Measurements from ENCODE around the gene PUS7.
"Not testable (repeated sequence)": the region's sequence is repeated elsewhere in the genome, so short reads cannot be mapped to it uniquely, and the experiment has no call there.

PUS7 gene

DNA sequence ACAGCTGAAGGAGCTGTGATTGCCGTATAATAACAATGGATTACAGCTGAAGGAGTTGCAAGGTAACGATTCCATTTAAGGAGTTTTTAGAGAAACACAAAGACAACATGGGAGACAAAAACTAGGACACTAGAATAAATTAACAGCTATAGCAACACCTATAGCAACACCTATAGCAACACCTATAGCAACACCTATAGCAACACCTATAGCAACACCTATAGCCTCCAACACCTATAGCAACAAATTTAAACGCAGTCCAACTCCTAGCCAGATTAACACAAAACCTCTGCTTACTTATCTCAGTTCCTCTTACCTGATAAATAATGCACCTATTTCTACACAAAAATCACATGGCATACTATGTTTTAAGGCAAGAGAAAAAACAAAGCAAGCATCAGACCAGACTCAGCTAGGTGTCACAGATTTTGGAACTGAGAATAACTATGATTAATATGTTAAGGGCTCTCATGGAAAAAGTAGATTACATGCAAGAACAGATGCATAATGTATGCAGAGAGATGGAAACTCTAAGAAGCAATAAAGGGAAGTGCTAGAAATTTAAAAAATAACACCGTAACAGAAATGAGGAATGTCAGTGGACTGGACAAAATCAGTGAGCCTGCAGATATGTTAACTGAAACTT lies 77.6 kb downstream of the PUS7 start:
- no peak overlapping the region for H2AFZ ChIP-seq (ENCODE audit: low read depth, low read length, severe bottlenecking)

DNA sequence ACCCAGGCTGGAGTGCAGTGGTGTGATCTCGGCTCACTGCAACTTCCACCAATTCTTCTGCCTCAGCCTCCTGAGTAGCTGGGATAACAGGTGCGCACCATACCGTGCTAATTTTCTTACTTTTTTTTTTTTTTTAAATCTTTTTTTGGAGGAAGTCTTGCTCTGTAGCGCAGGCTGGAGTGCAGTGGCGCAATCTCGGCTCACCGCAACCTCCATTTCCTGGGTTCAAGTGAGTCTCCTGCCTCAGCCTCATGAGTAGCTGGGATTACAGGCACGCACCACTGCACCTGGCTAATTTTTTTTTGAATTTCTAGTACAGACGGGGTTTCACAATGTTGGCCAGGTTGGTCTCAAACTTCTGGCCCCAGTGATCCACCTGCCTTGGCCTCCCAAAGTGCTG lies 79.9 kb downstream of the PUS7 start:
- not testable (repeated sequence) for H4K20me1 ChIP-seq (ENCODE audit: low read depth, low read length); H3K27ac ChIP-seq (ENCODE audit: low read depth, low read length); H3K79me2 ChIP-seq (ENCODE audit: insufficient read depth, low read length); H3K4me3 ChIP-seq (ENCODE audit: insufficient read depth, low read length, poor library complexity, severe bottlenecking); H3K9me3 ChIP-seq (ENCODE audit: insufficient read depth, low read length); H3K27me3 ChIP-seq (ENCODE audit: low read length); H3K4me2 ChIP-seq (ENCODE audit: low read depth, low read length, poor library complexity, severe bottlenecking); H3F3A ChIP-seq (ENCODE audit: insufficient read depth); H2AFZ ChIP-seq (ENCODE audit: low read depth, low read length, severe bottlenecking); H3K9me2 ChIP-seq (replicated peaks; ENCODE audit: insufficient read depth, low read length); H3K9ac ChIP-seq (ENCODE audit: low read length); H3K36me3 ChIP-seq (ENCODE audit: low read length)

More for the DNA sequence above, 77.6 kb downstream of the PUS7 start:
- Histone ChIP-seq H3K4me3 (ENCODE audit: insufficient read depth, low read length, poor library complexity, severe bottlenecking) (no peak overlapping the region), H3K9me3 (ENCODE audit: insufficient read depth, low read length) (no peaks in the 10 kb centered on the region), H3K36me3 (ENCODE audit: low read length) (no peaks in the 10 kb centered on the region), H3K9ac (ENCODE audit: low read length) (no peak overlapping the region), H3K4me2 (ENCODE audit: low read depth, low read length, poor library complexity, severe bottlenecking) (no peak overlapping the region), H3K27ac (ENCODE audit: low read depth, low read length) (no peak overlapping the region), H3K79me2 (ENCODE audit: insufficient read depth, low read length) (no peaks in the 10 kb centered on the region), H3F3A (ENCODE audit: insufficient read depth) (no peaks in the 10 kb centered on the region), H4K20me1 (ENCODE audit: low read depth, low read length) (no peaks in the 10 kb centered on the region), H3K27me3 (ENCODE audit: low read length) (no peaks in the 10 kb centered on the region), H3K9me2 (replicated peaks; ENCODE audit: insufficient read depth, low read length) (no peaks in the 10 kb centered on the region)
- TF ChIP-seq, protein P1, sequence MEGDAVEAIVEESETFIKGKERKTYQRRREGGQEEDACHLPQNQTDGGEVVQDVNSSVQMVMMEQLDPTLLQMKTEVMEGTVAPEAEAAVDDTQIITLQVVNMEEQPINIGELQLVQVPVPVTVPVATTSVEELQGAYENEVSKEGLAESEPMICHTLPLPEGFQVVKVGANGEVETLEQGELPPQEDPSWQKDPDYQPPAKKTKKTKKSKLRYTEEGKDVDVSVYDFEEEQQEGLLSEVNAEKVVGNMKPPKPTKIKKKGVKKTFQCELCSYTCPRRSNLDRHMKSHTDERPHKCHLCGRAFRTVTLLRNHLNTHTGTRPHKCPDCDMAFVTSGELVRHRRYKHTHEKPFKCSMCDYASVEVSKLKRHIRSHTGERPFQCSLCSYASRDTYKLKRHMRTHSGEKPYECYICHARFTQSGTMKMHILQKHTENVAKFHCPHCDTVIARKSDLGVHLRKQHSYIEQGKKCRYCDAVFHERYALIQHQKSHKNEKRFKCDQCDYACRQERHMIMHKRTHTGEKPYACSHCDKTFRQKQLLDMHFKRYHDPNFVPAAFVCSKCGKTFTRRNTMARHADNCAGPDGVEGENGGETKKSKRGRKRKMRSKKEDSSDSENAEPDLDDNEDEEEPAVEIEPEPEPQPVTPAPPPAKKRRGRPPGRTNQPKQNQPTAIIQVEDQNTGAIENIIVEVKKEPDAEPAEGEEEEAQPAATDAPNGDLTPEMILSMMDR (IDR thresholded peaks at IDR 0.05; ENCODE audit: insufficient read depth, low read length, poor library complexity, severe bottlenecking) = no peak
- TF ChIP-seq EZH2phosphoT487 (conservative IDR thresholded peaks at IDR 0.05; ENCODE audit: low read length) = no peak

DNA sequence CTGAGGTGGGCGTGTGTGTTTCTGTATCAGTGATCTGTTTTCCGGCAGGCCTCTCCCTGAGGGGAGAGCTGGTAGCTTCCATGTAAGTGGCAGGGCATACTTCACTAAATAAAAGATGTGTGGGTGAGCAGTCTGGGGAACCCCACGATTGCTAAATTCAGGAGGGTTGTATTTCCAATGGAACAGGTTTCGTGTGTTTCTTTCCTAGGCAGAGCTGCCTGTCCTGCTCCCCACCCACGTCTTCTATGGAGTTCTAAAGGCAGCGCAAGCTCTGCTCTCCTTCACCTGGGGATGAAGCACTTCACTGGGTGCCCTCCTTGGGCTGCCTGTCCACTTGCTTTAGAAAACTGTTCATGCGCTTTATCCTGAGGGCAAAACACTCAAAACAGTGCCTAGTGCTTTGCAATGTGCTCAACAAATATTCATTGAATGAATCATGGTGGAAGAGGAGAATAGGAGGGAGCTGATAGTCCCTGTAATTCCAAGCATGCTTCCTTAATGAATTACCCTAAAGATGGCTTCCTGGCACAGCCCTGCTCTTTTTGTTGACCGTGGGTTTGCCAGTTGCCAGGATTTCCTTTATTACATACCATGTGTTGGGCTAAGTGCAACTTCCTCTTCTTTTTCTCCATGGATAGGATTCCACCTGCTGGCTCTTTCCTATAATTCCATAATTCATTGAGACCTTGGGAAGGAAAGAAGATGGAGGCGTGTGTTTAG lies 82.7 kb downstream of the PUS7 start:
- H3K4me2 ChIP-seq (ENCODE audit: low read depth, low read length, poor library complexity, severe bottlenecking) = no peak overlapping the region
- H3K4me3 ChIP-seq (ENCODE audit: insufficient read depth, low read length, poor library complexity, severe bottlenecking) = no peak overlapping the region
- no peak overlapping the region for H2AFZ ChIP-seq (ENCODE audit: low read depth, low read length, severe bottlenecking)
- no peak for TF ChIP-seq EZH2phosphoT487 (conservative IDR thresholded peaks at IDR 0.05; ENCODE audit: low read length)
- TF ChIP-seq, protein P1 (IDR thresholded peaks at IDR 0.05; ENCODE audit: insufficient read depth, low read length, poor library complexity, severe bottlenecking) = no peak
- no peaks in the 10 kb centered on the region for H3K27me3 ChIP-seq (ENCODE audit: low read length)
- H3K9ac ChIP-seq (ENCODE audit: low read length) = no peak overlapping the region
- no peaks in the 10 kb centered on the region for H3K36me3 ChIP-seq (ENCODE audit: low read length)
- H3K79me2 ChIP-seq (ENCODE audit: insufficient read depth, low read length) = no peaks in the 10 kb centered on the region
- H3K9me3 ChIP-seq (ENCODE audit: insufficient read depth, low read length) = no peaks in the 10 kb centered on the region
- H3F3A ChIP-seq (ENCODE audit: insufficient read depth) = no peaks in the 10 kb centered on the region
- no peak overlapping the region for H3K27ac ChIP-seq (ENCODE audit: low read depth, low read length)
- H4K20me1 ChIP-seq (ENCODE audit: low read depth, low read length) = no peaks in the 10 kb centered on the region
- H3K9me2 ChIP-seq (replicated peaks; ENCODE audit: insufficient read depth, low read length) = no peaks in the 10 kb centered on the region

DNA sequence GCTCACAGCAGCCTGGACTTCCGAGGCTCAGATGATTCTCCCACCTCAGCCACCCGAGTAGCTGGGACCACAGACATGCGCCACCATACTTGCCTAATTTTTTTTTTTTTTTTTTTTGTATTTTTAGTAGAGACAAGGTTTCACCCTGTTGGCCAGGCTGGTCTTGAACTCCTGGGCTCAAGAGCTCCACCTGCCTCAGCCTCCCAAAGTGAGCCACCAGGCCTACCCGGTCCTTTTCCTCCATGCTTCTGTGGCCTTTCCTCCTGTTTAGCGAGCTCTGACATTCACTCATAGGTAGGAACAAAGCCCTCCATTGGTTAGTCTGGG lies 83.3 kb downstream of the PUS7 start:
- Histone ChIP-seq H2AFZ (ENCODE audit: low read depth, low read length, severe bottlenecking) (no peak overlapping the region), H3K9me2 (replicated peaks; ENCODE audit: insufficient read depth, low read length) (no peaks in the 10 kb centered on the region), H3F3A (ENCODE audit: insufficient read depth) (no peaks in the 10 kb centered on the region), H3K27ac (ENCODE audit: low read depth, low read length) (no peak overlapping the region), H3K9me3 (ENCODE audit: insufficient read depth, low read length) (no peaks in the 10 kb centered on the region), H4K20me1 (ENCODE audit: low read depth, low read length) (no peaks in the 10 kb centered on the region), H3K4me3 (ENCODE audit: insufficient read depth, low read length, poor library complexity, severe bottlenecking) (no peak overlapping the region), H3K79me2 (ENCODE audit: insufficient read depth, low read length) (no peaks in the 10 kb centered on the region), H3K9ac (ENCODE audit: low read length) (no peak overlapping the region), H3K36me3 (ENCODE audit: low read length) (no peaks in the 10 kb centered on the region), H3K27me3 (ENCODE audit: low read length) (no peaks in the 10 kb centered on the region), H3K4me2 (ENCODE audit: low read depth, low read length, poor library complexity, severe bottlenecking) (no peak overlapping the region)
- TF ChIP-seq EZH2phosphoT487 (conservative IDR thresholded peaks at IDR 0.05; ENCODE audit: low read length) = no peak
- TF ChIP-seq, protein P1 (IDR thresholded peaks at IDR 0.05; ENCODE audit: insufficient read depth, low read length, poor library complexity, severe bottlenecking) = no peak

Measured in SU-DHL-6 (cell line).